Erythroblast (primary cell): Measurements from ENCODE around the gene ABCA6.

Experiments
- GATA1 ChIP-seq: IDR thresholded peaks from 2 replicates; pipeline ENCODE4 v1.6.1; 2011; ENCODE audit warnings: low read depth, mild to moderate bottlenecking, control low read depth, low read length, moderate library complexity
- POLR2A ChIP-seq: IDR thresholded peaks from 2 replicates; pipeline ENCODE4 v1.6.1; 2011; ENCODE audit warnings: mild to moderate bottlenecking, low read length

DNA sequence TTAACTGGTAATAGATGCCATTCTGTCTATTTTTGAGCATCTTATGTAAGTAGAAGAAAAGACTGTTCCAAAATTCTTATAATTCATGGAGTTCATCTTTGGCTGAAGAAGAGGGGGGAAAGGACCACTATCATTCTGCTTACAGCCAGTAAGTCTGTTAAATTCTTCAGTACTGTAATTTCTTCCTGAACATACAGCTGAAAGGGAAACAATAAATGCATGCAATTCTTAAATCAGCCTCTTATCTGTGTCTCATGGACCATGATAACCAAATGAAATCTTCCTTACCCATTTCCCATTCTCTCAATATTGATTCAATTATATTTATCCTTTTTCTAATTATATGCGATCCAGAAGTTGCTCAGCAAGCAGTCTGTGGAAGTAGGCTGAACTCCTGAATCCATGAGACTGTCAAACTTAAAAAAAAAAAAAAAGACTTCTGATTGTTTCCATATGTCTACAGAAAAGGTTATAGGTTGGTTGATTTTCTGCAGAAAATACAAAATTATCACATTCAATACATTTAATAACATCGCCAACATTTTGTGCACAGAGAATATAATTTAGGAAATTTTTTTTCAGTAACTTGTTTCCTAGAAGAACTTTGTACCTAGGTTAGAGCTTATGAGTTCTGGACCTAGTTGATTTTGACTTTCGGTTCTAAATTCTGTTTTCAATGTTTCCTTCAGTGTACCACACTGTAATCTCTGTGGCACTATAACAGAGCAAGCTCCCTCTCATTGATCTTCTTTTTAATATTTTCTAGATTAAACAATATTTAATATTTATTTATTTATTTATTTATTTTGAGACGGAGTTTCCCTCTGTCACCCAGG, 79.8 kb downstream of the ABCA6 start:
- TF ChIP-seq POLR2A (no peak), GATA1 (no peak)
